IgD-negative memory B cell (primary cell): ENCODE results near the gene SFSWAP. TPM values are rescaled to one million over a fixed set of nuclear protein-coding genes. Genes with fewer than 3 reads are reported as not detected.

Experiments
- H3K27ac Mint-ChIP-seq, 3 donors: one replicate each; pipeline ENCODE4 v1.8.0; 2020 to 2022; ENCODE audit warnings: mild to moderate bottlenecking in 3 of 3, mixed read lengths in 3 of 3, moderate library complexity in 1 of 3
- H3K27me3 Mint-ChIP-seq: one replicate; pipeline ENCODE4 v1.8.0; 2021; ENCODE audit warnings: mixed read lengths
- H3K36me3 Mint-ChIP-seq: one replicate; pipeline ENCODE4 v1.8.0; 2020; ENCODE audit warnings: mild to moderate bottlenecking, mixed read lengths
- H3K4me1 Mint-ChIP-seq, 3 donors: one replicate each; pipeline ENCODE4 v1.8.0; 2020 to 2022; ENCODE audit warnings: mixed read lengths in 3 of 3, mild to moderate bottlenecking in 1 of 3
- H3K4me3 Mint-ChIP-seq, 4 donors: one replicate each; pipeline ENCODE4 v1.8.0; 2020 to 2022; ENCODE audit warnings: mild to moderate bottlenecking in 4 of 4, mixed read lengths in 4 of 4, moderate library complexity in 3 of 4
- H3K9me3 Mint-ChIP-seq, 3 donors: one replicate each; pipeline ENCODE4 v1.8.0; 2020 to 2021; ENCODE audit warnings: mixed read lengths in 3 of 3, mild to moderate bottlenecking in 1 of 3
- polyA plus RNA-seq: library from polyadenylated mRNA; unstranded; fragments of 300-500 nt; fragmentation: Illumina TruSeq; gene quantifications from one replicate; pipeline ENCODE4 v1.2.3, GENCODE V29; 2021

The SFSWAP gene
- polyA plus RNA-seq, 1 donor from 2014 or later, result 24.2 TPM

- H3K9me3 Mint-ChIP-seq, result peaks cover 0 to 17% (median 2%) of the 10 kb centered on the region in 3 donors
- H3K36me3 Mint-ChIP-seq, result peaks cover 18% of the 10 kb centered on the region
- no peaks in the 10 kb centered on the region for H3K27me3 Mint-ChIP-seq
- no peaks in the 10 kb centered on the region for H3K4me1 Mint-ChIP-seq
- no peak overlapping the region for H3K27ac Mint-ChIP-seq
- no peak overlapping the region for H3K4me3 Mint-ChIP-seq
These were observed 36.6 kb downstream of the SFSWAP start for GRCh38 chr12:131747276-131748177.

GRCh38 chr12:131749618-131750315 is 38.9 kb downstream of the SFSWAP start:
- no peaks in the 10 kb centered on the region for H3K4me1 Mint-ChIP-seq
- H3K4me3 Mint-ChIP-seq, result no peak overlapping the region
- H3K9me3 Mint-ChIP-seq, result peaks cover 0 to 2% (median 0%) of the 10 kb centered on the region in 3 donors
- H3K27ac Mint-ChIP-seq, result no peak overlapping the region
- peaks cover 9% of the 10 kb centered on the region for H3K36me3 Mint-ChIP-seq
- H3K27me3 Mint-ChIP-seq, result no peaks in the 10 kb centered on the region

- H3K4me3 Mint-ChIP-seq, result no peak overlapping the region
- peaks cover 0 to 7% (median 5%) of the 10 kb centered on the region in 3 donors for H3K4me1 Mint-ChIP-seq
- peaks cover 6% of the 10 kb centered on the region for H3K36me3 Mint-ChIP-seq
- H3K27ac Mint-ChIP-seq, result no peak overlapping the region
- H3K27me3 Mint-ChIP-seq, result no peaks in the 10 kb centered on the region
- no peaks in the 10 kb centered on the region for H3K9me3 Mint-ChIP-seq
These were observed 40.4 kb downstream of the SFSWAP start for GRCh38 chr12:131751335-131751734.

- no peak overlapping the region for H3K4me3 Mint-ChIP-seq
- H3K27ac Mint-ChIP-seq, result no peak overlapping the region
- H3K4me1 Mint-ChIP-seq, result peaks cover 1 to 7% (median 5%) of the 10 kb centered on the region in 3 donors
- no peaks in the 10 kb centered on the region for H3K27me3 Mint-ChIP-seq
- peaks cover 7% of the 10 kb centered on the region for H3K36me3 Mint-ChIP-seq
- H3K9me3 Mint-ChIP-seq, result no peaks in the 10 kb centered on the region
These were observed 41.6 kb downstream of the SFSWAP start for GRCh38 chr12:131752451-131752850.

DNA sequence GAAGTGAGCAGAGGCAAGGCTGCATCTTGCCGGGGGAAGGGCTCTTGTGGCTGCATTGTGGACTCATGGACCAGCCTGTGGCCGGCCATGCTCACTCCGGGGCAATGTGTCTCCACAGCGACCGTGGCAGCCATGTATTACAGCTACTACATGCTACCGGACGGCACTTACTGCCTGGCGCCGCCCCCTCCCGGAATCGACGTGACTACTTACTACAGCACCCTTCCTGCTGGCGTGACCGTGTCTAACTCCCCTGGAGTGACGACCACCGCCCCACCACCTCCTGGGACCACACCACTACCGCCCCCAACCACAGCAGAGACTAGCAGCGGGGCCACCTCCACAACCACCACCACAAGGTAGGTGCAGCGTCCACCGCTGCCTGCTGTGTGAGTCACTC is 42.1 kb downstream of the SFSWAP start:
- H3K36me3 Mint-ChIP-seq, result peaks cover 9% of the 10 kb centered on the region
- H3K9me3 Mint-ChIP-seq, result no peaks in the 10 kb centered on the region
- no peak overlapping the region for H3K4me3 Mint-ChIP-seq
- no peaks in the 10 kb centered on the region for H3K27me3 Mint-ChIP-seq
- peaks cover 1 to 7% (median 5%) of the 10 kb centered on the region in 3 donors for H3K4me1 Mint-ChIP-seq
- H3K27ac Mint-ChIP-seq, result no peak overlapping the region

- Mint-ChIP-seq H3K36me3 (peaks cover 9% of the 10 kb centered on the region), H3K27ac (peak overlapping the region in 1 of 3 donors; percentile 43), H3K9me3 (no peaks in the 10 kb centered on the region), H3K27me3 (no peaks in the 10 kb centered on the region), H3K4me3 (no peak overlapping the region), H3K4me1 (peaks cover 1 to 7% (median 5%) of the 10 kb centered on the region in 3 donors)
These were observed 42.9 kb downstream of the SFSWAP start for GRCh38 chr12:131753757-131754156.

DNA sequence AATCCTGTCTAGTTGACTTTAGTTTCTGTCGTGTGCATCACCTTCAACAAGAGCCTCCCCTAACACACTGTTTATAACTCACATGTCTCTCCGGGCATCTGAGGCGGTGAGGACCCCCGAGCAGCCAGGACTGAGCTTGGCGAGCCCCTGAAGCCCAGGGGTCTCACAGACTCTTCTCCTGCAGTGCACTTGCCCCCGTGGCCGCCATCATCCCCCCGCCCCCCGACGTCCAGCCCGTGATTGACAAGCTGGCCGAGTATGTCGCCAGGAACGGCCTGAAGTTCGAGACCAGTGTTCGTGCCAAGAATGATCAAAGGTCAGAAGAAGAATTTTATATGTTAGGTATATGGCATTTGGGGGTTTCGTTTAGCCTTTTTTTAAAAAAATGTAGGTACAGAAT is 43.3 kb downstream of the SFSWAP start:
- peak overlapping the region in 1 of 3 donors; percentile 71 for H3K27ac Mint-ChIP-seq
- no peaks in the 10 kb centered on the region for H3K27me3 Mint-ChIP-seq
- no peaks in the 10 kb centered on the region for H3K9me3 Mint-ChIP-seq
- H3K4me1 Mint-ChIP-seq, result peaks cover 1 to 7% (median 5%) of the 10 kb centered on the region in 3 donors
- no peak overlapping the region for H3K4me3 Mint-ChIP-seq
- H3K36me3 Mint-ChIP-seq, result peaks cover 9% of the 10 kb centered on the region

GRCh38 chr12:131755305-131756113 is 44.6 kb downstream of the SFSWAP start:
- H3K36me3 Mint-ChIP-seq, result peaks cover 9% of the 10 kb centered on the region
- no peaks in the 10 kb centered on the region for H3K27me3 Mint-ChIP-seq
- H3K9me3 Mint-ChIP-seq, result no peaks in the 10 kb centered on the region
- peaks cover 1 to 7% (median 5%) of the 10 kb centered on the region in 3 donors for H3K4me1 Mint-ChIP-seq
- H3K4me3 Mint-ChIP-seq, result no peak overlapping the region
- peak overlapping the region in 1 of 3 donors; percentile 53 for H3K27ac Mint-ChIP-seq

- Mint-ChIP-seq H3K4me3 (no peak overlapping the region), H3K27me3 (no peaks in the 10 kb centered on the region), H3K36me3 (peaks cover 9% of the 10 kb centered on the region), H3K9me3 (no peaks in the 10 kb centered on the region), H3K4me1 (peaks cover 1 to 11% (median 7%) of the 10 kb centered on the region in 3 donors), H3K27ac (no peak overlapping the region)
These were observed 45.6 kb downstream of the SFSWAP start for GRCh38 chr12:131756441-131756840.

GRCh38 chr12:131757111-131757510 is 46.2 kb downstream of the SFSWAP start:
- Mint-ChIP-seq H3K27ac (no peak overlapping the region), H3K4me3 (no peak overlapping the region), H3K4me1 (peaks cover 1 to 11% (median 7%) of the 10 kb centered on the region in 3 donors), H3K27me3 (no peaks in the 10 kb centered on the region), H3K36me3 (peaks cover 9% of the 10 kb centered on the region), H3K9me3 (no peaks in the 10 kb centered on the region)

GRCh38 chr12:131758016-131758739 is 47.3 kb downstream of the SFSWAP start:
- peaks cover 1 to 11% (median 7%) of the 10 kb centered on the region in 3 donors for H3K4me1 Mint-ChIP-seq
- H3K27me3 Mint-ChIP-seq, result no peaks in the 10 kb centered on the region
- no peaks in the 10 kb centered on the region for H3K9me3 Mint-ChIP-seq
- peaks cover 5% of the 10 kb centered on the region for H3K36me3 Mint-ChIP-seq
- H3K4me3 Mint-ChIP-seq, result no peak overlapping the region
- H3K27ac Mint-ChIP-seq, result no peak overlapping the region

GRCh38 chr12:131759176-131759575 is 48.3 kb downstream of the SFSWAP start:
- peaks cover 2 to 11% (median 7%) of the 10 kb centered on the region in 3 donors for H3K4me1 Mint-ChIP-seq
- H3K36me3 Mint-ChIP-seq, result peaks cover 4% of the 10 kb centered on the region
- H3K27me3 Mint-ChIP-seq, result no peaks in the 10 kb centered on the region
- no peaks in the 10 kb centered on the region for H3K9me3 Mint-ChIP-seq
- no peak overlapping the region for H3K27ac Mint-ChIP-seq
- no peak overlapping the region for H3K4me3 Mint-ChIP-seq

DNA sequence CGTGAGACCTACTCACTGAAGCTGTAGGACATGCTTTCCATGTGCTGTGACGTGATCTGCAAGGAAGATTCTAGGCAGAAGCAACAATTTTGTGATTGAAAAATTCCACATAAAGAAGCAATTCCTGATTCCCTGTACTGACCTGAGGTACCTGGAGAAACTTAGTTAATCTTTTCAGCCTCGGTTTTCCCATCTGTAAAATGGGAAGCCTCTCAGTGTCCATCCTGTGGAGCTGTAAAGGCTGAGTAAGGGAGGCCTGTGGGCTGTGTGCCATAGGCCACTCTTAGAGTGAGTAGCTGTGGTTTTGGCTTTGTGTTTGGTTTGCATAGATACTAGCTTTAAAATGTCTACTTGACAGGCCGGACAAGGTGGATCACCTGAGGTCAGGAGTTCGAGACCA is 50.7 kb downstream of the SFSWAP start:
- Mint-ChIP-seq H3K4me1 (peaks cover 14% of the 10 kb centered on the region in 3 donors), H3K4me3 (no peak overlapping the region), H3K9me3 (no peaks in the 10 kb centered on the region), H3K27ac (no peak overlapping the region), H3K27me3 (no peaks in the 10 kb centered on the region), H3K36me3 (peaks cover 10% of the 10 kb centered on the region)

GRCh38 chr12:131764738-131765137 is 53.8 kb downstream of the SFSWAP start:
- Mint-ChIP-seq H3K36me3 (peaks cover 9% of the 10 kb centered on the region), H3K4me1 (peaks cover 15 to 19% (median 17%) of the 10 kb centered on the region in 3 donors), H3K27me3 (no peaks in the 10 kb centered on the region)

More at GRCh38 chr12:131764738-131765137, 53.8 kb downstream of the SFSWAP start:
- peak overlapping the region in 2 of 3 donors; percentile 18 to 25 for H3K27ac Mint-ChIP-seq
- H3K9me3 Mint-ChIP-seq, result no peaks in the 10 kb centered on the region
- no peak overlapping the region for H3K4me3 Mint-ChIP-seq
